Lower lobe of right lung (tissue), 2 donors: ENCODE data around the gene C5orf58. TPM values are rescaled to one million over a fixed set of nuclear protein-coding genes. Genes with fewer than 3 reads are reported as not detected.
A peak's percentile ranks its signal among the peaks of the same experiment; 100 is the strongest.

Source experiments
- ATAC-seq, 2 donors: fragments of 200-7000 bp; cut with Tn5 transposase; one replicate each; pipeline ENCODE4 v1.9.1; 2020 to 2022; ENCODE audit warnings: mild to moderate bottlenecking in 2 of 2, moderate library complexity in 2 of 2
- DNase-seq: peaks from one replicate; pipeline ENCODE4 v3.0.0-alpha.2; 2020
- H3K27ac ChIP-seq: fragments of 200-600 bp; one replicate; pipeline ENCODE4 v1.8.0; 2022
- H3K27me3 ChIP-seq: fragments of 200-600 bp; one replicate; pipeline ENCODE4 v1.8.0; 2022; ENCODE audit warnings: low read depth
- H3K36me3 ChIP-seq: fragments of 200-600 bp; one replicate; pipeline ENCODE4 v1.8.0; 2022; ENCODE audit warnings: mild to moderate bottlenecking
- H3K4me1 ChIP-seq: fragments of 200-600 bp; one replicate; pipeline ENCODE4 v1.8.0; 2022
- H3K4me3 ChIP-seq: fragments of 200-600 bp; one replicate; pipeline ENCODE4 v1.8.0; 2022; ENCODE audit warnings: mild to moderate bottlenecking
- H3K9me3 ChIP-seq: fragments of 200-600 bp; one replicate; pipeline ENCODE4 v1.8.0; 2022
- intact Hi-C: fragments of 100-400 bp; cut with DNase I; formaldehyde crosslinking; loops from one replicate; pipeline ENCODE4 v1.11.0; 2022
- long read RNA-seq: library from polyadenylated mRNA; unstranded; transcript quantifications from one replicate; pipeline ENCODE4 v2.0.0, GENCODE V29; 2021
- total RNA-seq: library from RNA; stranded (reverse); fragmentation: NEBNext Ultra II Directional; extraction: Animal tissue kit (Norgen Biotek cat#: 25700); gene quantifications from one replicate; pipeline ENCODE4 v1.2.1, GENCODE V29; 2021
- TF ChIP-seq, protein P1 (sequence below): fragments of 200-600 bp; IDR thresholded peaks from one replicate; pipeline ENCODE4 v1.8.0; 2022; ENCODE audit warnings: antibody characterized with exemption, mild to moderate bottlenecking
- donor health status: DM: no; HTN: yes; CAD: no; lungs with severe emphysema.

The C5orf58 gene, protein sequence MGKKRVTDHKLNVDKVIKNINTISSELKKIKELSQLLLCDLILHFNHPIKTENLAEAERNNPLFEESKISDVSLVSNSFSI
- total RNA-seq = not detected
- long read RNA-seq, partial matches to known transcripts = 0 of 1 reads
- long read RNA-seq, other reads (novel, unspliced or antisense) = 1 of 1 reads

DNA sequence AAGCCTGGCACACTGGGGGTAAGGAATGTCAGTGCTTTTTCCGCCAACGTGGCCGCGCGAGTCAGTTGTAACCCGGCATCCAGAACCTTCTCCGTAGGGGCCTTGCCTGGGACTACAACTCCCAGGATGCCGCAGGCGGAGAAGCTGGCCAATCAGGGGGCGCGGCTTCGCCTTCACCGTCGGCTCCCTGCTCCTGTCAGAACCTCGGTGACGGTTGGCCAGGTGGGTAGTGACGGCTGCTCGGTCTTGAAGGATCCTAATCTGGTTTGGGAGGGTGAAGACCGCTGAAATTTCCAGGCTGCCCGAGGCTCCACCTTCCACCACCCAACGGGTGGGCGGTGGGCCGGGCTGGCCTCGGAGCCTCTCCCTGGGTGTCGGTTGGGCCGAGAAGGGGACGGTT is at the start of gene C5orf58:
Gene C5orf58, plus strand, starts transcription at position 200 of the 400 bp plus-strand sequence. CDS start 1,992 bp downstream, outside the sequence.
- TF ChIP-seq, protein P1, sequence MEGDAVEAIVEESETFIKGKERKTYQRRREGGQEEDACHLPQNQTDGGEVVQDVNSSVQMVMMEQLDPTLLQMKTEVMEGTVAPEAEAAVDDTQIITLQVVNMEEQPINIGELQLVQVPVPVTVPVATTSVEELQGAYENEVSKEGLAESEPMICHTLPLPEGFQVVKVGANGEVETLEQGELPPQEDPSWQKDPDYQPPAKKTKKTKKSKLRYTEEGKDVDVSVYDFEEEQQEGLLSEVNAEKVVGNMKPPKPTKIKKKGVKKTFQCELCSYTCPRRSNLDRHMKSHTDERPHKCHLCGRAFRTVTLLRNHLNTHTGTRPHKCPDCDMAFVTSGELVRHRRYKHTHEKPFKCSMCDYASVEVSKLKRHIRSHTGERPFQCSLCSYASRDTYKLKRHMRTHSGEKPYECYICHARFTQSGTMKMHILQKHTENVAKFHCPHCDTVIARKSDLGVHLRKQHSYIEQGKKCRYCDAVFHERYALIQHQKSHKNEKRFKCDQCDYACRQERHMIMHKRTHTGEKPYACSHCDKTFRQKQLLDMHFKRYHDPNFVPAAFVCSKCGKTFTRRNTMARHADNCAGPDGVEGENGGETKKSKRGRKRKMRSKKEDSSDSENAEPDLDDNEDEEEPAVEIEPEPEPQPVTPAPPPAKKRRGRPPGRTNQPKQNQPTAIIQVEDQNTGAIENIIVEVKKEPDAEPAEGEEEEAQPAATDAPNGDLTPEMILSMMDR = no peak
- DNase-seq = no peak

DNA sequence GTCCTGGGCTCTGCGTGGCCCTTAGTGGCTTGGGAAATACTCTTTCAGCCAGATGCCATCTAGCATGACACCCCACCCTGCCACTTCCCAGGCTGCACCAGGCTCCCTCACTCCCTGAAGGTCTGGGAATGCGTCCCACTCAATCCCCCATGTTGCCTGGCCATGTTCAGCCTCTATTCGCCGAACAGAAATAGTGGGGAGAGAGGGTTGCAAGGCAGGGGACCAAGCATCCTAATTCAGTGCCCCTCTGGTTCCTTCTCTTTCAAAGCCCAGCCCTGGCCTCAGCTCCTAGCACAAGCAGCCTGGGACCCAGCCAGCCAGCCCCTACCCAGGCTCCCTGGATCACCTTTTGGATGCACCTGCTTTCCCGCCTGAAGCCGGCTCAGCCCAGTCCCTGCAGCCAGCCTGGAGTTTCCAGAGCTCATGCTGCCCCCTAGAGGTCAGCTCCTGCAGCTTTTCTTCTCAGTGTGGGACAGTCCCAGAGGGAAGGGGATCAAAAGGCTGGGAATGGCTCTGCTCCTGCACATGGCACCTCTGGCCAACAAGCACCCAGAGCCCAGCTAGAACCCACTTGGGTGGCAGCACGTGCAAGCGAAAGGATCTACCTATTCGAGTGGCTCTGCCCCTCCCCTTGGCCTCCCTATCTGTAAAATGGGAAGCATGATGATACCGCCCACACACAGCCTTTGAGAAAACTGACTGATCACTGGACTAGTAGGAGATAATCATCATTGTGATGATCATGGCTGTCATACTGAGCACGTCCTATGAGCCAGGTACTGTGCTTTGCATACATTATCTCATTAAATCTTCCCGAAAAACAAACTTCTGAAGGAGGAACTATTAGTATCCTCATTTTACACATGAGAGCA is 48.7 kb upstream of the C5orf58 start:
- H3K27me3 ChIP-seq = no peaks in the 10 kb centered on the region
- TF ChIP-seq, protein P1 = peak; percentile 80
- H3K4me3 ChIP-seq = no peak overlapping the region
- intact Hi-C loops = no loop called here
- no peaks in the 10 kb centered on the region for H3K36me3 ChIP-seq
- peak; percentile 71 for DNase-seq
- no peaks in the 10 kb centered on the region for H3K9me3 ChIP-seq
- peaks cover 4% of the 10 kb centered on the region for H3K4me1 ChIP-seq
- no peak overlapping the region for H3K27ac ChIP-seq
- ATAC-seq = peak; percentile 87 to 91

More for the DNA sequence above, at the start of gene C5orf58:
- Histone ChIP-seq H3K4me1 (no peaks in the 10 kb centered on the region), H3K9me3 (no peaks in the 10 kb centered on the region), H3K36me3 (no peaks in the 10 kb centered on the region), H3K4me3 (no peak within 1 kb of the TSS), H3K27ac (no peak within 1 kb of the TSS), H3K27me3 (no peaks in the 10 kb centered on the region)
- no peak for ATAC-seq
- intact Hi-C loops = no loop called here

DNA sequence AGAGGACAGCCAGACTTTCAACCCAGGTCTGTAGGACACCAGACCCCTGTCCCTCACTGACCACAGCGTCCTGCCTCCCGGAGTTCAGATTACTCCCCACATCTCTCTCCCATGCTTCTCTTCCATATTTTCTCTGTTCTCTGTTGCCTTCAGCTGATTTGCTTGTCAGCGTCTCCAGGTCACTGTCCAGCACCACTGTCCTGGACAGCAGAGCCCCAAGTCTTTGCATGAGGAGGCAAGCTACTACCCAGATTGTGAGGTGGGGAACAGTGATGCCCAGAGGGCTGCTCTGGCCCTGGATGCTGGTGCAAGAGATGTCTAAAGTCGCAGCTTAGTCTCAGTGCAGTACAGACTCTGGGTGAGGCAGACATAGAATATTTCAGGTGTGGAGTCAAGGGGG is 48.0 kb upstream of the C5orf58 start:
- DNase-seq (no peak), ATAC-seq (no peak)
- Histone ChIP-seq H3K9me3 (no peaks in the 10 kb centered on the region), H3K4me3 (no peak overlapping the region), H3K27me3 (no peaks in the 10 kb centered on the region), H3K27ac (no peak overlapping the region), H3K36me3 (no peaks in the 10 kb centered on the region), H3K4me1 (peaks cover 4% of the 10 kb centered on the region)
- TF ChIP-seq, protein P1 = no peak
- intact Hi-C loops = no loop called here

DNA sequence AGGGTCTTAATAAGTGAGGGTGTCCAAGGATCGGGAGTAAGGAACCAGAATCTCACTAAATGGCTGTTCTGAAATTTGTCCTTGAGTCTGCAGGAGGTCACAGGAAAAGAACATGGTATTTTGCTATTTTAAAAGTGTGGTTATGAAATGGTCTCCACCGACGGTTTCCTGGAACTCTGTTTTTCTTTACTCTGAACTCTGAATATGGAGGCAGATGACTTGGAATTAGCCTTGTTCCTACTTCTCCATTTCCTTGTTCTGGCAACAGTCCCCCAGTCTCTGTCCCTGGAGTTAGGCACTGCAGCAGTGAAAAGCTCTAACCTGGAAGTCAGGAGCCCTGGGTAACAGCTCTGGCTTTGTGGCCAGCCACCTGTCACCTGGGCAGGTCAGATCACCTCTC is 46.6 kb upstream of the C5orf58 start:
- ATAC-seq (no peak), DNase-seq (no peak)
- intact Hi-C loops = no loop called here
- H3K27ac ChIP-seq = no peak overlapping the region
- TF ChIP-seq, protein P1 = no peak
- H3K9me3 ChIP-seq = no peaks in the 10 kb centered on the region
- H3K27me3 ChIP-seq = no peaks in the 10 kb centered on the region
- H3K36me3 ChIP-seq = no peaks in the 10 kb centered on the region
- H3K4me1 ChIP-seq = peaks cover 4% of the 10 kb centered on the region
- no peak overlapping the region for H3K4me3 ChIP-seq

DNA sequence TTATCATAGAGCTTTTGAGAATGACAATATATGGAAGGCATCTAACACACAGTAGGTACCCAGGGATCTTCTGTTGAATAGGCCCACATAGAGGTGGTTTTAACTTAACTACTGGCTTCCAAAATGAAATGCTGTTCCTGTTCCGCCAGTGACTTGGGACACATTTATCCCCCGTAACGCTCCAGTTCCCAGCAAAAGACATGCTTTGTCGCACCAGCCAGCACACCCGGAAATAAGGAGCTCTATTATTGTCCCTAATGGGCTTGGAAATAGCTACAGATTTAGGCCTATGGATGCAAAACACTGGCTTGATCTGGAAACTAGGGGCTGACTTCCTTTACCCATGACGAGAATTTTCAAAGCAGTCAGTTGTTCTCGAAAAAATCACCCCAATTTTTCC is 45.9 kb upstream of the C5orf58 start:
- Histone ChIP-seq H3K4me1 (peaks cover 4% of the 10 kb centered on the region), H3K9me3 (no peaks in the 10 kb centered on the region)
- intact Hi-C loops = no loop called here

More for the DNA sequence above, 45.9 kb upstream of the C5orf58 start:
- Histone ChIP-seq H3K36me3 (no peaks in the 10 kb centered on the region), H3K4me3 (no peak overlapping the region), H3K27ac (no peak overlapping the region), H3K27me3 (no peaks in the 10 kb centered on the region)
- no peak for DNase-seq
- no peak for ATAC-seq
- TF ChIP-seq, protein P1 = no peak
